RWPE1 (cell line): ENCODE measurements around the gene RNF145.

ENCODE experiments used
- CTCF ChIA-PET: fragments of 350-600 bp; sonication (Branson Sonifier 250); formaldehyde crosslinking; extraction: SDS; loops from one replicate; lab custom pipeline; 2021; lab: Yijun Ruan, JAX
- POLR2A ChIA-PET: fragments of 400-600 bp; formaldehyde crosslinking; extraction: SDS; loops from one replicate; lab custom pipeline; 2020; ENCODE audit warnings: antibody characterized with exemption; ENCODE audit not compliant: low non-redundant PET; lab: Yijun Ruan, JAX
- DNase-seq: peaks from one replicate; pipeline ENCODE4 v3.0.0; 2012; ENCODE audit warnings: low spot score
- H3K27ac ChIP-seq: fragments of 450-650 bp; 2 replicates; pipeline ENCODE4 v1.5.1; 2017
- TF ChIP-seq, protein P1 (sequence below): fragments of 450-650 bp; conservative IDR thresholded peaks from 2 replicates; pipeline ENCODE4 v1.5.1; 2017; ENCODE audit warnings: low read depth, mild to moderate bottlenecking

Gene RNF145

DNA sequence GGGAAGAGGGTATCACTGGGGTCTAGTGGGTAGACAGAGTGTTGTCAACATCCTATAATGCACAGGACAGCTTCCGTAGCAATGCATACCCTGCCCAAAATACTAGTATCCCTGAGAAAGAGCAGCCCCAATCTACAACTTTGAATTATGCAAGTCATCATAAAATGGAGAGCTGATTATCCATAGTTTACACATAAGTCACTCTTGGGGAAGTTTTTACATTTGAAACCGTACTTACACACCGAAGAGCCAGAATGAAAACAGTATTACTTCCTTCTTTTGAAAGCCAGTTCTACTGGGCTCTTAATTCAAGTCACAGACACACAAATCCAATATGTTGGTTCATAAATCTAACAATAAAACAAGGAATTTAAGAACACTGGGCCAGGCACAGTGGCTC is 21.6 kb downstream of the RNF145 start:
- H3K27ac ChIP-seq, result no peak overlapping the region
- CTCF ChIA-PET, result interaction anchor here (1.5 kb wide), 1 partner anchor 31 kb away, joined by 3 read pairs; no protein-coding TSS in a partner anchor
- POLR2A ChIA-PET, result no interaction called here

DNA sequence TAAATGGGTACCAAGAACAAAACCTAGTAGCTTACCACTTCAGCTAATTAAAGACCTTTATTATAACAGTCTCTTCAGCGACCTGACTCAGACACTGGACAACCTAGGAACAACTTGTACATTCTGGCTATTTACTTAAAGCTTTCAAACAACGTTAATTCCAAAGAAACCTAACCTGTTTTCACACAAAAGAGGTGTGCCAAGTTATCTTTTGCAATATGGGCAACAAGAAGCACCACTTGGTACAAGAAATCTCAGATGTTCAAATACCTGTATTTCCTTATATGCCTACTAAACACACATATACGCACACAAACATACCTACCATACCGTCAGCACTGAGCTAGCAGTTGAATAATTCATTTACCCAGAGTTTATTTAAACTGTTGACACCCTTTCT is 23.0 kb downstream of the RNF145 start:
- no peak for DNase-seq
- TF ChIP-seq, protein P1, sequence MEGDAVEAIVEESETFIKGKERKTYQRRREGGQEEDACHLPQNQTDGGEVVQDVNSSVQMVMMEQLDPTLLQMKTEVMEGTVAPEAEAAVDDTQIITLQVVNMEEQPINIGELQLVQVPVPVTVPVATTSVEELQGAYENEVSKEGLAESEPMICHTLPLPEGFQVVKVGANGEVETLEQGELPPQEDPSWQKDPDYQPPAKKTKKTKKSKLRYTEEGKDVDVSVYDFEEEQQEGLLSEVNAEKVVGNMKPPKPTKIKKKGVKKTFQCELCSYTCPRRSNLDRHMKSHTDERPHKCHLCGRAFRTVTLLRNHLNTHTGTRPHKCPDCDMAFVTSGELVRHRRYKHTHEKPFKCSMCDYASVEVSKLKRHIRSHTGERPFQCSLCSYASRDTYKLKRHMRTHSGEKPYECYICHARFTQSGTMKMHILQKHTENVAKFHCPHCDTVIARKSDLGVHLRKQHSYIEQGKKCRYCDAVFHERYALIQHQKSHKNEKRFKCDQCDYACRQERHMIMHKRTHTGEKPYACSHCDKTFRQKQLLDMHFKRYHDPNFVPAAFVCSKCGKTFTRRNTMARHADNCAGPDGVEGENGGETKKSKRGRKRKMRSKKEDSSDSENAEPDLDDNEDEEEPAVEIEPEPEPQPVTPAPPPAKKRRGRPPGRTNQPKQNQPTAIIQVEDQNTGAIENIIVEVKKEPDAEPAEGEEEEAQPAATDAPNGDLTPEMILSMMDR, result no peak
- no peak overlapping the region; the same call in 1 of the 2 replicates for H3K27ac ChIP-seq
- ChIA-PET CTCF (interaction anchor here (0.6 to 0.7 kb wide), 3 partner anchors 39 to 835 kb away, joined by 3 to 4 read pairs (median 3); no protein-coding TSS in a partner anchor), POLR2A (no interaction called here)

More for the DNA sequence above, 21.6 kb downstream of the RNF145 start:
- TF ChIP-seq, protein P1, result no peak
- DNase-seq, result no peak

DNA sequence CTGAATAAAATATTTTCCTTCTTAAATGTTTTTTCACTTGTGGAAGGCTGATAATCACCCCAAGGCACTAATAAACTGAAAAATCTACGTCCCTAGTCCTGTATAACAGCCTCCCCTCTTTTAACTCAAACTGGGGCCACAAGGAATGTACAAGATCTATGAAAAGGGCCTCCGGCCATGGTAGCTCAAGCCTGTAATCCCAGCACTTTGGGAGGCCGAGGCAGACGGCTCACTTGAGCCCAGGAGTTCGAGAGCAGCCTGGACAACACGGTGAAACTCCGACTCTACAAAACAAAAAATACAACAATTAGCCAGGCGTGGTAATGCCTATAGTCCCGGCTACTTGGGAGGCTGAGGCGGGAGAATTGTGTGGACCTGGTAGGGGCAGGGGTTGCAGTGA is 23.6 kb downstream of the RNF145 start:
- ChIA-PET POLR2A (interaction anchor here (0.7 kb wide), 1 partner anchor 19 kb away, joined by 3 read pairs; no protein-coding TSS in a partner anchor), CTCF (no interaction called here)
- no peak for DNase-seq
- TF ChIP-seq, protein P1, result no peak
- H3K27ac ChIP-seq, result peak overlapping the region; percentile 50

GRCh38 chr5:159184858-159185381 is 24.4 kb downstream of the RNF145 start:
- TF ChIP-seq, protein P1, result no peak
- CTCF ChIA-PET, result no interaction called here
- DNase-seq, result no peak
- no peak overlapping the region for H3K27ac ChIP-seq
- POLR2A ChIA-PET, result interaction anchor here (0.7 kb wide), 1 partner anchor 20 kb away, joined by 3 read pairs; no protein-coding TSS in a partner anchor

GRCh38 chr5:159184236-159184635 is 25.1 kb downstream of the RNF145 start:
- POLR2A ChIA-PET, result no interaction called here
- no peak overlapping the region for H3K27ac ChIP-seq
- CTCF ChIA-PET, result no interaction called here
- TF ChIP-seq, protein P1, result no peak
- DNase-seq, result no peak

- CTCF ChIA-PET, result no interaction called here
- H3K27ac ChIP-seq, result no peak overlapping the region
- TF ChIP-seq, protein P1, result no peak
- no peak for DNase-seq
- POLR2A ChIA-PET, result interaction anchor here (0.6 kb wide), 1 partner anchor 11 kb away, joined by 5 read pairs; no protein-coding TSS in a partner anchor
These were observed 26.1 kb downstream of the RNF145 start for GRCh38 chr5:159183247-159183646.
